Heart left ventricle (tissue), 13 donors: Measurements from ENCODE around the gene INHA.

Experiments
- POLR2A ChIP-seq, 2 donors: fragments of 450-650 bp; IDR thresholded peaks; one replicate each; pipeline ENCODE4 v1.6.1; 2017; ENCODE audit warnings: antibody characterized with exemption in 2 of 2, mild to moderate bottlenecking in 2 of 2, moderate library complexity in 2 of 2
- TF ChIP-seq, protein P1 (sequence below), 12 donors: fragments of 200-600 bp; sonication (generic) in 4 of 12; IDR thresholded peaks; one replicate each; pipeline versions ENCODE4 v1.5.0 to v1.8.0; 2018 to 2022; ENCODE audit warnings: antibody characterized with exemption in 12 of 12, mild to moderate bottlenecking in 5 of 12
- donor health status: ischemic (EF 13 %, LVEDD 7.1; RV severe dilation, severe dysfunction).
- donor health status: DM: no; HTN: yes; CAD: no.
- donor health status: DM: no; HTN: no; CAD: no.
- donor health status: ischemic (EF 25% LVEDD 6.9; RV normal size, moderate dysfunction).
- donor health status: ischemic (EF 25% LVEDD 5.7; RV mildly dilated, moderate dysfunction).
- donor health status: ischemic (EF 35%, LVEDD 5.7; RV mildly dilated, moderate dysfunction).
- donor health status: nonischemic (EF 11% LVEDD 7.7; RV severe dilation, severe dysfunction).
- donor health status: DM: yes; HTN: yes; CAD: no.
- donor health status: PGD.
- donor health status: ischemic (EF 29% LVEDD 5.4; RV normal size, mild dysfunction).
- donor health status: nonischemic (EF 23%, LVEDD 6.1; RV moderate dilation, normal function).

- TF ChIP-seq, protein P1, sequence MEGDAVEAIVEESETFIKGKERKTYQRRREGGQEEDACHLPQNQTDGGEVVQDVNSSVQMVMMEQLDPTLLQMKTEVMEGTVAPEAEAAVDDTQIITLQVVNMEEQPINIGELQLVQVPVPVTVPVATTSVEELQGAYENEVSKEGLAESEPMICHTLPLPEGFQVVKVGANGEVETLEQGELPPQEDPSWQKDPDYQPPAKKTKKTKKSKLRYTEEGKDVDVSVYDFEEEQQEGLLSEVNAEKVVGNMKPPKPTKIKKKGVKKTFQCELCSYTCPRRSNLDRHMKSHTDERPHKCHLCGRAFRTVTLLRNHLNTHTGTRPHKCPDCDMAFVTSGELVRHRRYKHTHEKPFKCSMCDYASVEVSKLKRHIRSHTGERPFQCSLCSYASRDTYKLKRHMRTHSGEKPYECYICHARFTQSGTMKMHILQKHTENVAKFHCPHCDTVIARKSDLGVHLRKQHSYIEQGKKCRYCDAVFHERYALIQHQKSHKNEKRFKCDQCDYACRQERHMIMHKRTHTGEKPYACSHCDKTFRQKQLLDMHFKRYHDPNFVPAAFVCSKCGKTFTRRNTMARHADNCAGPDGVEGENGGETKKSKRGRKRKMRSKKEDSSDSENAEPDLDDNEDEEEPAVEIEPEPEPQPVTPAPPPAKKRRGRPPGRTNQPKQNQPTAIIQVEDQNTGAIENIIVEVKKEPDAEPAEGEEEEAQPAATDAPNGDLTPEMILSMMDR (IDR thresholded peaks at IDR 0.05), result no peak
- TF ChIP-seq POLR2A (IDR thresholded peaks at IDR 0.05), result no peak
Measured at GRCh38 chr2:219527076-219527394, 45.1 kb upstream of the INHA start.
